ENCODE data around the gene MYO18B.

DNA sequence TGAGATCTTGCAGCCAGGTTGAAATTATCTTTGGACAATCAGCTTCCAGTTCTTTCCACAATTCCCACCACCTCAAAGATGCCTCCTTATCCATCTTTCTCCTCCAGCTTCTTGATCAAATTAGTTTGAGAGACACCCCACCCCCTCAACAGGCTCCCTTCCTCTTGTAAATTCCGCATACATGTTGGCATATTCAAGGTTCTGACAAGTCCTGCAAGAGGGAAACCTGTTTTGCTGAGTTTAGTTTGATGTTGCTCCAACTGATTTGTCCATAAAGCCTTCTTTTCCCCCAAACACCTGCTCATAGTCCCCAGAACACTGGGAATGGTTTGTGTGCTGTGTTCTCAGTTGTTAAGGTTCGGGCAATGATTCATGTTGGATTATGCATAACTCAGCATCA is 73.6 kb downstream of the MYO18B start:
- TF ChIP-seq, protein P1, sequence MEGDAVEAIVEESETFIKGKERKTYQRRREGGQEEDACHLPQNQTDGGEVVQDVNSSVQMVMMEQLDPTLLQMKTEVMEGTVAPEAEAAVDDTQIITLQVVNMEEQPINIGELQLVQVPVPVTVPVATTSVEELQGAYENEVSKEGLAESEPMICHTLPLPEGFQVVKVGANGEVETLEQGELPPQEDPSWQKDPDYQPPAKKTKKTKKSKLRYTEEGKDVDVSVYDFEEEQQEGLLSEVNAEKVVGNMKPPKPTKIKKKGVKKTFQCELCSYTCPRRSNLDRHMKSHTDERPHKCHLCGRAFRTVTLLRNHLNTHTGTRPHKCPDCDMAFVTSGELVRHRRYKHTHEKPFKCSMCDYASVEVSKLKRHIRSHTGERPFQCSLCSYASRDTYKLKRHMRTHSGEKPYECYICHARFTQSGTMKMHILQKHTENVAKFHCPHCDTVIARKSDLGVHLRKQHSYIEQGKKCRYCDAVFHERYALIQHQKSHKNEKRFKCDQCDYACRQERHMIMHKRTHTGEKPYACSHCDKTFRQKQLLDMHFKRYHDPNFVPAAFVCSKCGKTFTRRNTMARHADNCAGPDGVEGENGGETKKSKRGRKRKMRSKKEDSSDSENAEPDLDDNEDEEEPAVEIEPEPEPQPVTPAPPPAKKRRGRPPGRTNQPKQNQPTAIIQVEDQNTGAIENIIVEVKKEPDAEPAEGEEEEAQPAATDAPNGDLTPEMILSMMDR (conservative IDR thresholded peaks at IDR 0.05; ENCODE audit: low read depth, low read length): no peak
- no peak for TF ChIP-seq EZH2 (IDR thresholded peaks at IDR 0.05; ENCODE audit: low read length, unreplicated experiment)
- TF ChIP-seq EZH2phosphoT487 (IDR thresholded peaks at IDR 0.05; ENCODE audit: borderline replicate concordance, low read length): no peak

Data from PC-3 (cell line).